Activated naive CD4-positive, alpha-beta T cell treated with anti-CD3 and anti-CD28 coated beads, Interleukin-2, amount 50 U/mL, for 16 hours (primary cell): ENCODE results near the gene ZNF546.
"Not testable (repeated sequence)": the region's sequence is repeated elsewhere in the genome, so short reads cannot be mapped to it uniquely, and the experiment has no call there.

Source experiments
- DNase-seq: peaks from one replicate; pipeline ENCODE4 v3.0.0-alpha.2; 2020

ZNF546 gene

DNA sequence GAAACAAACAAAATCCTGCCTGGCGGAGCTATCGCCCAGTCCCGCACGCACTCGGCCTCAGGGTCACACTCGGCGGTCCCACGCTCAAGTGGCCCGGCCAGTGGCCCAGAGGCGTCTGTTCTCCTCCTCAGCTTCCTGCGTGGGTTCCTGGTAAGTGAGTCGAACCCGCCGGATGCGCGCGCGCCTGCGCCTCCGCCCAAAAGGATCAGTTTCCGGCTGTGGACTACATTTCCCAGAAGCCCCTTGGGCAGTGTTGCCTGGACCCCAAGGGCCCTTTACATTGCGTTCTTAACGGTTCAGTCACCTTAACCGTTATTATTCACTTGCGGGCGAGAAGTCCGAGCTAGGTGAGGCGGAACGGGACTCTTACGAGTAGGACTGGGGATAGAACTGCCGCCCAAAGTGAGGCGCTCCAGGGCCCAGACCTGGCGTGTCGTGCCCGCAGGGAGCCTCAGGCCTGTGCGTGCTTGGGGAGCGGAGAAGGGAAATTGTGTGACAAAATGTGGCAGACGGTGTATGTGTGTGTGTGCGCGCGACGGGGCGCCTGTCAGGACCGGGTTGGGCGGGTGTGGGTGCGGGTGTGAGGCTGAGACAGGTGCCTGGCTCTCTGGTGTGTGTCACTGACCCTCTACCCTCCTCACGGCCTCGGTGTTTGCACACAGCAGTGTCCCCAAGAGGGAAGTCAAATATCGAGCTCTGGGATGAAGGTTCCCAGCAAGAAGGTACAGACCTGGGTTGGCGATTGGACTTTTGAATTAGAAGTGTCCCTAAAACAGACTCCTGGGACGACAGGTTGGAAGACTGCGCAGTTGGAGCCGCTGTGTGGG lies at the start of gene ZNF546:
TSS of gene ZNF546 (plus strand) at position 250 of the 827 bp plus-strand sequence. CDS start 1,267 bp downstream, outside the sequence.
- DNase-seq = peak; percentile 90

DNA sequence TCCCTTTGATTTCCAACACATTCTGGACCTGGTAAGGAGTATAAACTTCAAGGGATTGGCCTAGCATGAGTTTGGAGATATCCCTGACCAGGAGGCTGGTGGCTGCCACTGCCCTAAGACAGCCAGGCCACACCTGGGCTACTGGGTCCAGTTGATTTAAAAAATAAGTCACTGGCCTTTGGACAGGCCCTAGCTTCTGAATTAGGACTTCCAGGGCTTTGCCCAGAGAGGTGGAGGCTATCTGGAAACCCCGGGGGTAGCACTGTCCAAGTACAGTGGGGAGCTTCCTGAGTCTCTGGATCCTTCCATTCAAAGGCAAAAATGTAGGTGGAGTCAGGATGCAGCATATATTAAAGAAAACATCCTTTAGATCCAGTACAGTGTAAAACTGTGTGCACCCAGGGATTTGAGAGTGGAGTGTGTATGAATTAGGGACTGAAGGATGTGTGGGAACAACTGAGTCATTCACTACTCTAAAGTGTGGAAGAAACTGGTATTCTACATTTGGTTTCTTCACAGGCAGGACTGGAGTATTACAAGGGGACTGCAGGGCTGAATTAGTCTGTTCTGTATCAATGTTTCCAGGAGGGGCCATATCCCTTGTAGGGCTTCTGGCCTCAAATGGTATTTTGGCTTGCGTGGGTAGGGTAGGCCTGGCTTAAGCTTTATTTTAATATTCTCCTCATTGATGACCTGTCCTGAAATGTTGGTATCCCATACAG lies 47.7 kb upstream of the ZNF546 start:
- DNase-seq = no peak

DNA sequence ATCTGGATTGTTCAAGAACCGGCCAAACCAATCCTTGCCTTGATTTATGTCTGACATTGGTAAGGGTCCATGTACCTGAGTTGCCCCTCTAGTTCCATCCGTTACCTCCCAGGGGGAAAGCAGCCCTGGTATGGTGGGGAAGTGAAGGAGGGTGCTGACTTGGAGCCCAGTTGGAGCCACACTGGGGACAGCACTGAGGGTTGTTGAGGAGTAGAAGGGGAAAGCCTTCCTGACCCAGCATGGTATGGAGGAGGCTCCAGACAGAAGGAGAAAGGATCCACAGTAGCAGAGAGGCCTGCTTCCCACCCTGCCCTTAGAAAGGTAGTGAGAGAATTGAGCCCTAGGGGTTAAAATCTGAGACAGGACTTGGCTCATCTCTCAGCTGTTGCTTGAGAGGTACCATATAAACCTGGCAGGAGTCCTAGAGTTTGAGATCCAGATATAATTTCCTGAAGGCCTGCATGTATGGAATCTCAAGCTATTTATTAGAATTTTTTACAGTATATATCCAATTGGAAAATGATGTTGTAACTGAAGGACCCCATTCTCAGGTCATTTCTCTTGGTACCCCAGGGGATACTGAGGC lies 45.7 kb upstream of the ZNF546 start:
- no peak for DNase-seq

DNA sequence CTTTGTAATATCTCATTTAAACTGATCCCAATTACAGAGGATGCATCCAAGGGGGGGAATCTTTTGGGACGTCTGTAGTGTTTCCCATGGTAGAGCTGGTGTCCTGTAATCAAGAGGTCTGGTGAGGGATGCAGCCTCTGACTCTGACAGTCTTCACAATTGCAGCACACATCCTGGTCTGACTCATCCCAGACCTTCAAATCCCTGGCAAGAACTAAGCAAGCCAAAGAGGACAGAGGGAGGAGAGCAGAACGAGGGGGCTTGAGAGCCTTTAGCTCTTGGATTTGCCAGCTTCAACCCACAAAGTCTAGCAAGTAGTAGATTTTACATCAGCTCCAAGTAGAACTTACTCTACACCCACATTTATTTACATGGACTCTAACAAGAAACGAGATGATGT lies 45.2 kb upstream of the ZNF546 start:
- DNase-seq = no peak

DNA sequence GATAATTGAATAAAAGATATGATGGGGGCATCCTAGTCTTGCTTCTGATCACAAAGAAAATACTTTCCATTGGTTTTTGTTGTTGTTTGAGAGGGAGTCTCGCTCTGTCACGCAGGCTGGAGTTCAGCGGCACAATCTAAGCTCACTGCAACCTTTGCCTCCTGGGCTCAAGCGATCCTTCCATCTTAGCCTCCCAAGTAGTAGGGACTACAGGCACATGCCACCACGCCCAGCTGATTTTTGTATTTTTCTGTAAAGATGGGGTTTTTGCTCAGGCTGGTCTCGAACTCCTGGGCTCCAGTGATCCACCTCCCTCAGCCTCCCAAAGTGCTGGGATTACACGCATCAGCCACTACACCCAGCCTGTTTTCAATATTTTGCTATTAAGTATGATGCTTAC lies 42.9 kb upstream of the ZNF546 start:
- DNase-seq = no peak

DNA sequence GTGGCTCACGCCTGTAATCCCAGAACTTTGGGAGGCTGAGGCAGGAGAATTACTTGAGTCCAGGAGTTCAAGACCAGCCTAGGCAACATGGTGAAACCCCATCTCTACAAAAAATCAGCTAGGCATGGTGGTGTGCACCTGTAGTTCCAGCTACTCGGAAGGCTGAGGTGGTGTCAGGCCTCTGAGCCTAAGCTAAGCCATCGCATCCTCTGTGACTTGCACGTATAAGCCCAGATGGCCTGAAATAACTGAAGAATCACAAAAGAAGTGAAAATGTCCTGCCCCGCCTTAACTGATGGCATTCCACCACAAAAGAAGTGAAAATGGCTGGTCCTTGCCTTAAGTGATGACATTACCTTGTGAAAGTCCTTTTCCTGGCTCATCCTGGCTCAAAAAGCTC lies 39.0 kb upstream of the ZNF546 start:
- not testable (repeated sequence) for DNase-seq

DNA sequence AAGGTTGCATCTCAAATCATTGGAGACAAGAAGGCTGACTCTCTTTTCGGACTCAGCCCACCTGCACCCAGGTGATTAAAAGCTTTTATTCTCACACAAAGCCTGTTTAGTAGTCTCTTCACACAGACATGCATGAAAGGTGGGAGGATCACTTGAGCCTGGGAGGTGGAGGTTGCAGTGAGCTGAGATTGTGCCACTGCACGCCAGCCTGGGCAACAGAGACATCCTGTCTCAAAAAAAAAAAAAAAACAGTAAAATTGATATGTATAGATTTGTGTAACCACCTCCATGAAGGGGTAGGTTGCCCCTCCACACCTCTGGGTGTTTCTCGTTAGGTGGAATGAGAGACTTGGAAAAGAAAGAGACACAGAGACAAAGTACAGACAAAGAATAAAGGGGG lies 37.9 kb upstream of the ZNF546 start:
- not testable (repeated sequence) for DNase-seq

DNA sequence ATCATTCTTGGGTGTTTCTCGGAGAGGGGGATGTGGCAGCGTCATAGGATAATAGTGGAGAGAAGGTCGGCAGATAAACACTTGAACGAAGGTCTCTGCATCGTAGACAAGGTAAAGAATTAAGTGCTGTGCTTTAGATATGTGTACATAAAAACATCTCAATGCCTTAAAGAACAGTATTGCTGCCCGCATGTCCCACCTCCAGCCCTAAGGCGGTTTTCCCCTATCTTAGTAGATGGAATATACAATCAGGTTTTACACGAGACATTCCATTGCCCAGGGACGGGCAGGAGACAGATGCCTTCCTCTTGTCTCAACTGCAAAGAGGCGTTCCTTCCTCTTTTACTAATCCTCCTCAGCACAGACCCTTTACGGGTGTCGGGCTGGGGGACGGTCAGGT lies 37.5 kb upstream of the ZNF546 start:
- DNase-seq = not testable (repeated sequence)

DNA sequence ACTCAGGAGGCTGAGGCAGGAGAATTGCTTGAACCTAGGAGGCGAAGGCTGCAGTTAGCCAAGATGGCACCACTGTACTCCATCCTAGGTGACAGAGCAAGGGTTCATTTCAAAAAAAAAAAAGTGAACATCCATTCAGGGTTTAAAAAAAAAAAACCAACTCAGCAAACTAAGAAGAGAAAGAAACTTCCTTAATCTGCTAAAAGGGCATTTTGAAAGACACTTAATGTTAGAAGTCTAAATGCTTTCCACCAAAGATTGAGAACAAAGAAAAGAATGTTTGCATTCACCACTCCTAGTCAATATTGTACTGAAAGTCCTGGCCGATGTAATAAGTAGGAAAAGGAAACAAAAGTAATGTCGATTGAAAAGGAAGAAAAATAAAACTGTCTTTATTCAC lies 33.0 kb upstream of the ZNF546 start:
- no peak for DNase-seq

DNA sequence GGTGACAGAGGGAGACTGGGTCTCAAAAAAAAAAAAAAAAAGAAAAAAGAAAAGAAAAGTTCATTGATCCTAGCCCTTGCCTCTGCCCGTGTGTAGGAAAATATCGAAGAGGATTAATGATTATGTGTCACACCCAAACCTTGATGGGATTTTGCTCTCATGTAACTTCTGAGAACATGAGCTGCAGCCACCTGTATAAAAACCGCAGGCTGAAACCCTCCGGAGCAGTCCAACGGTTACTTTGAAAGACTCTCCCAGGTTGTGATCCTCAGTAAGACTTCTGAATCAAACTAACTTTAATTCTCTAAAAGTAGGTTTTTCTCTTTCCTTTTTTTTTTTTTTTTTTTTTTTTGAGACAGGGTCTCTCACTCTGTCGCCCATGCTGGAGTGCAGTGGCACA lies 30.2 kb upstream of the ZNF546 start:
- DNase-seq = no peak

DNA sequence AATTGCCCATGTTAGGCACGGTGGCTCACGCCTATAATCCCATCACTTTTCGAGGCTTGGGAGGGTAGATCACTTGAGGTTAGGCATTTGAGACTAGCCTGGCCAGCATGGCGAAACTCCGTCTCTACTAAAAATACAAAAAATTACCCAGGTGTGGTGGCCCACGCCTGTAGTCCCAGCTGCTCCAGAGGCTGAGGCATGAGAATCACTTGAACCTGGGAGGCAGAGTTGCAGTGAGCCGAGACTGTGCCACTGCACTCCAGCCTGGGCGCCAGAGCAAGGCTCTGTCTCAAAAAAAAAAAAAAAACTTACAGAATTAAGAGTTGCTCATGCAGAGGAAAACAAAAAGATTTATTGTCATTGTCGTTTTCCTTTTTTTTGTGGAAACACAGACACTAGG lies 29.3 kb upstream of the ZNF546 start:
- no peak for DNase-seq

DNA sequence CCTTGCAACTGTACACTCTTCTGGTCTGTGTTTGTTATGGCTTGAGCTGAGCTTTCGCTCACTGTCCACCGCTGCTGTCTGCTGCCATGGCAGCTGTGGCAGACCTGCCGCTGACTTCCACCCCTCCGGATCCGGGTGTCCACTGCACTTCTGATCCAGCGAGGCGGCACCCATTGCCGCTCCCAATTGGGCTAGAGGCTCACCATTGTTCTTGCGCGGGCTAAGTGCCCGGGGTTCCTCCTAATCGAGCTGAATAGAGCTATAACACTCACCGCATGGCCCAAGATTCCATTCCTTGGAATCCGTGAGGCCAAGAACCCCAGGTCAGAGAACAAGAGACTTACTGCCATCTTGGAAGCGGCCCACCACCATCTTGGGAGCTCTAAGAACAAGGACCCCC lies 28.1 kb upstream of the ZNF546 start:
- no peak for DNase-seq

DNA sequence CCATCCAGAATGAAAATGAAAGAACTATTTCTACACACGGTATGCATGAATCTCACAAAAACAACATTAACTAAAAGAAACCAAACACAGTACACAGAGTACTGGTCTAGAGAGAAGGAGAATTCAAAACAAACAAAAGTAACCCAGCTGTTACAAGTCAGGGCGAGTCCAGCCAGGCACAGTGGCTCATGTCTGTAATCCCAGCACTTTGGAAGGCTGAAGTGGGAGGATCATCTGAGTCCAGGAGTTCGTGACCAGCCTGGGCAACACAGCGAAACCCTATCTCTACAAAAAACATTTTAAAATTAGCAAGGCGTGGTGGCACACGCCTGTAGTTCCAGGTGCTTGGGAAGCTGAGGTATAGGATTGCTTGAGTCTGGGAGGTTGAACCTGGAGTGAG lies 27.6 kb upstream of the ZNF546 start:
- no peak for DNase-seq

DNA sequence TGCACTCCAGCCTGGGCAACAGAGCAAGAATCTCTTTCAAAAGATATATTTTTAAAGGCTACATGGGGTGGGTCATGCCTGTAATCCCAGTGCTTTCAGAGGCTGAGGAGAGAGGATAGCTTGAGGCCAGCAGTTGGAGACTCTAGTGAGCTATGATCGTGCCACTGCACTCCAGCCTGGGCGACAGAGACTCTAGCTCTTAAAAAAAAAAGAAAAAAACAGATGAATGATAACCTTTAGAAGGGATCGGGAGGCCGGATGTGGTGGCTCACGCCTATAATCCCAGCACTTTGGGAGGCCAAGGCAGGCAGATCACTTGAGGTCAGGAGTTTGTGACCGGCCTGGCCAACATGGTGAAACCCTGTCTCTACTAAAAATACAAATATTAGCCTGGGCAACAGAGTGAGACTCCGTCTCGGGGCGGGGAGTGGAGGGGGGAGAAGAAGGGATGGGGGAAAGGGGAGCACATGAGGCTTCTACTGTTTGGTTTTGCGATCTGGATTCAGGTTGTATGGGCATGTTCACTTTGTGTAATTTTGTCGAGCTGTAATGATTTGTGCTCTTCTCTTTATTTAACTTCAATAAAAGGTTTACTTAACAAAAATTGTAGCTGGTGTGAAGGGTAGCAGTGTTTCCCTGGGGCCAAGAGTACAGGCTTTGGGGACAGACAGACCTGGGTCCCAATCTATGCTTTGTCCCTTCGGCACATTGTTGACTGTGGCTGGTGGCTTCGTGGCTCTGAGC lies 27.0 kb upstream of the ZNF546 start:
- DNase-seq = no peak

DNA sequence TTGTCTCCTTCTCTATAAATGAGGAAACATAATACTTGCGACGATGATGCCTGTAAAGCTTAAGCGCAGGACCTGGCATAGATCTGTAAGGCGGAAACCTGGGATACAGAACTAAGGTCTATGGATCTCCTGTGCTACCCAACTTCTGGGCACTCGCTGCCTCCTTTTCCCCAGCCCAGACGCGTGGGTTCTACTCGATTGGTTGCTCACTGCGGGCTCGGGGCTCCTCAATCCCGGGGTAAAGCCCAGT lies 26.5 kb upstream of the ZNF546 start:
- DNase-seq = no peak

DNA sequence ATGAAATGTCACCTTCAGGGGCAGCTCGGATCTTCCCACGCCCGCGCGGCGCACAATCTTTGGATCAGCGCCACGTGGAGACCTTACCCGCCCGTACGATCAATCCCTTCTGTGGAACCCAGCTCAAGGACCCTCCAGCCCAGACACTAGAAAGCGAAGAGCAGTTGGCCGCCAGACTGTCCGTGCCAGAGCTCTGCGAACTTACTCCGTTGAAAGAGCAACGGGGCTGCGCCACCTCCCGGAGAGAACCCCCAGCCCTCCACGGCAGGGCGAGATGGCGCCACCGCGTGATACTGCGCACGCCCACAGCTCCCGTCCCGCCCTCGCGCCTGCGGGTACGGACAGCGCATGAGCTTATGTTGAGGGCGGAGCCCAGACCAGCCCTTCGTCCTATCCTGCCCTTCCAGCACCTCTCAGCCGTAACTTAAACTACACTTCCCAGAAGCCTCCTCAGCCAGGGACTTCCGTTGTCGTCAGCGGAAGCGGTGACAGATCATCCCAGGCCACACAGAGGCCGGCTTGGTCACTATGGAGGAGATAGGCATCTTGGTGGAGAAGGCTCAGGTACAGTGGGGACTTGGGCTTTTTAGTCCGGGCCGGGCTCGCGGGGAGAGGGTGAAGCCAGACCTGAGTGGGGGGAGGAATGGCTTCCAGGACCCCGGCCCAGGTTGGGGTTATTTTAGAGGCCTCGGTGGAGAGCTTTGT lies 26.0 kb upstream of the ZNF546 start, which contains the start of gene PSMC4:
TSS of gene PSMC4 (plus strand) at position 491 of the 705 bp plus-strand sequence. CDS start at position 529, 38 bp downstream.
- DNase-seq = peak; percentile 98

DNA sequence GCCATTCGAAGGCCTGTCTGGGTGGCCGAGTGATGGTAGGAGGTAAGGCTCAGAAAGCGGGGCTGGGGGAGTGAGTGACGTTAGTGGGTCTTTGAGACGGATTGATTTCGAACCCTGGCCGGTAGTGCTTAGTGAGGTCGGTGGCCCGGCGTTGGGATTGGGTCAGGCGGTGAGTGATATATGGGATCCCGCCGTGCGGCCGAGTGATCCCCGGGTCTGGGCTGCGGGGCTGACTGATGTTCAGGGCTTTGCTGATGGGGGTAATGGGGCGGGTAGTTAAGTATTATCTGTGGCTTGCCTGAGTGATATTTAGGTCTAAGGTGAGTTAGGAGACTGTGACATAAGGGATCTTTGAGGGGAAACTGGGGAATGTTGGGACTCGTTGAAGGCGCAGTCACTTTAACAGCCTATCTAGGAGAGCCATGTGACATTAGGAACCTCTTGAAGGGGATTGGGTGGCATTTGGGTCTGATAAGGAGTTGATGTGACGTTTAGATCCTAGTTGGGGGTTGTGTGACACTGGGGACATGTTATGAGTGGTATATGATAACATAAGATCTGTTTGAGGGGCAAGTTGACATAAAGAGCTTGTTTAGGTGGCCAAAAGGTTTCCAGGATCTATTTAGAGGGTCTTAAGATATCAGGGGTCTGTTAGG lies 25.4 kb upstream of the ZNF546 start:
- no peak for DNase-seq

DNA sequence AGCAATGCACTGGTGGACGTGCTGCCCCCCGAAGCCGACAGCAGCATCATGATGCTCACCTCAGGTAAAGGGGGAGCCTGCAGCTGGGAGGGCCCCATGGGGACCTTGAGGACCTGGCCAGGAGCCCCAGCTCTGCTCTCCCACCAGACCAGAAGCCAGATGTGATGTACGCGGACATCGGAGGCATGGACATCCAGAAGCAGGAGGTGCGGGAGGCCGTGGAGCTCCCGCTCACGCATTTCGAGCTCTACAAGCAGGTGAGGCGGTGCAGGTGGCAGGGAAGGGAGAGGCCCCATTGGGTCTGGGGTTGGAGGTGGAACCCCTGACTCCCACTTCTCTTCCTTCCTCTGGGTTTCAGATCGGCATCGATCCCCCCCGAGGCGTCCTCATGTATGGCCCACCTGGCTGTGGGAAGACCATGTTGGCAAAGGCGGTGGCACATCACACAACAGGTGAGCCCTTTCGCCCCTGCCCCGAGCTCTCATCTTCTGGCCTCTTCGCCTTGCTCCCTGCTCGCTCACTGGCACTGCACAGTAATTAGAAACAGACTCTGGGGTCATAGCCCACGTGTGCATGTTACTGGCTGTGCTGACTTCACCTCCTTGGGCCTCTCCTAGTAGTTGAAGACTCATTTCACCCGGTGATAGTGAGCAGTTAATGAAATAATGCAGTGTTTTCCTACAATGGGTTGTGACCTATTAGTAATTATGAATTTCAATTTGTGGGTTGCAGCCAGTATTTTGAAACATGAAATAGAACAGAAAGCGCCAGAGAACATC lies 22.3 kb upstream of the ZNF546 start:
- DNase-seq = no peak

DNA sequence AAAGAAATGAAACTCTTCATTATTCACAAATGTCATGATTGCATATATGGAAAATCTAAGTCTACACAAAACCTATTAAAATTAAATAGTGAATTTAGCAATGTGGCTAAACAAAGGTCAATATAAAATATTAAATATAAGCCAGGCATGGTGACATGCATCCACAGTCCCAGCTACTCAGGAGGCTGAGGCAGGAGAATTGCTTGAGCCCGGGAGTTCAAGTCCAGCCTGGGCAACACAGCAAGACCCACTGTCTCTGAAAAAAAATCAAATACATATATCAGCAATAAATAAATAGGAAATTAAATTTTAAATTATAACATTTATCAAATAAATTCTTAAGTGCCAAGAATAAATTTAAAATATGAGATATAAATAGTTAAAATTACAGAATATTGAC lies 14.0 kb upstream of the ZNF546 start:
- no peak for DNase-seq

DNA sequence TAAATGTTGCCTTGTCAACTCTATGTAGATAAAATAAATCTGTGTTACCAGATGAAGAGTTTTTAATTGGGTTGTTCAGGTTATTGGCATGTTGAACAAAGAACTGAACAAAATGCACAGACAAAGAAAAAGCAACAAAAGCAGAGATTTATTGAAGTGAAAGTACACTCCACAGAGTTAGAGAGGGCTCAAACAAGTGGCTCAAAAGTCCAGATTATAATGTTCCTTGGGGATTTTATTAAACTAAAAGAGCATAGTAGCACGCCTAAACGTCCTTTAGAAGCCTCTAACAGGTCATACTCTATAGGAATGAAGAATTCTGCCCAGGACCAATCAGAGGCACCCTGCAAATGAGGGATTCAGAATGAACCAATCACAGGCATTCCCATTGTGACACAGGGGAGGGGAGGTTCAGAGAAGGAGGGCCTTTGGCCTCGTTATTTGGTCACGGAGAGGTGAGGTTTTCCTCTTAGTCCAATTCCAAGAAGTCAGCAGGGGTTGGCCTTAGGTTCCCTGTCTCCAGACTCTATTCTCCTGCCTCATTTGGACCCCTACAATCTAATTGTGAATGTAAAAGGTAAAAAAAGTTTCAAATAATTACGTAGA lies 13.1 kb upstream of the ZNF546 start:
- no peak for DNase-seq

DNA sequence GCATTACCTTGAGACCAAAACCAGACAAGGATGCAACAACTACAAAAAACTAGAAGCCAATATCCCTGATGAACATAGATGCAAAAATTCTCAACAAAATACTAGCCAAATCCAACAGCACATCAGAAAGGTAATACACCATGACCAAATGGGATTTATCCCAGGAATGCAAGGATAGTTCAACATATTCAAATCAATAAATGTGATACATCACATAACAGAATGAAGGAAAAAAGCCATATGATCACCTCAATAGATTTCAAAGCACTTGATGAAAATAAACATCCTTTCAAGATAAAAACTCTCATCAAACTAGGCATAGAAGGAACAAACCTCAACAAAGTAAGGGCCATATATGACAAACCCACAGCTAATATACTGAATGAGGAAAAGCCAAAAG lies 10.2 kb upstream of the ZNF546 start:
- DNase-seq = no peak
